Smooth muscle cell (in vitro differentiated cells): ENCODE measurements around the gene RUNX3. TPM values are rescaled to one million over a fixed set of nuclear protein-coding genes. Genes with fewer than 3 reads are reported as not detected.
A peak's percentile ranks its signal among the peaks of the same experiment; 100 is the strongest.

ENCODE experiments used
- DNase-seq: peaks from one replicate; lab custom pipeline; 2025; ENCODE audit not compliant: unreplicated experiment; lab: John Stamatoyannopoulos, UW
- H2AFZ ChIP-seq: fragments of 200-600 bp; sonication (generic); 2 replicates; pipeline ENCODE4 v1.6.0; 2016; ENCODE audit warnings: antibody characterized with exemption, low read depth, mild to moderate bottlenecking
- H3F3A ChIP-seq: fragments of 200-600 bp; sonication (generic); 2 replicates; pipeline ENCODE4 v1.6.0; 2017; ENCODE audit warnings: antibody characterized with exemption, low read depth
- H3K27ac ChIP-seq: fragments of 200-600 bp; sonication (generic); 2 replicates; pipeline ENCODE4 v1.5.1; 2016; ENCODE audit warnings: low read depth, mild to moderate bottlenecking
- H3K27me3 ChIP-seq: fragments of 200-600 bp; sonication (generic); 2 replicates; pipeline ENCODE4 v1.6.1; 2016; ENCODE audit warnings: low read depth, mild to moderate bottlenecking
- H3K36me3 ChIP-seq: fragments of 200-600 bp; sonication (generic); 2 replicates; pipeline ENCODE4 v1.5.1; 2016; ENCODE audit warnings: low read depth
- H3K4me1 ChIP-seq: fragments of 200-600 bp; sonication (generic); 2 replicates; pipeline ENCODE4 v1.5.1; 2016; ENCODE audit warnings: low read depth
- H3K4me2 ChIP-seq: fragments of 200-600 bp; sonication (generic); 2 replicates; pipeline ENCODE4 v1.6.0; 2016; ENCODE audit warnings: mild to moderate bottlenecking
- H3K4me3 ChIP-seq: fragments of 200-600 bp; sonication (generic); 2 replicates; pipeline ENCODE4 v1.5.1; 2016; ENCODE audit warnings: mild to moderate bottlenecking
- H3K79me2 ChIP-seq: fragments of 200-600 bp; sonication (generic); 2 replicates; pipeline ENCODE4 v1.6.0; 2016; ENCODE audit warnings: low read depth, mild to moderate bottlenecking
- H3K9ac ChIP-seq: fragments of 200-600 bp; sonication (generic); 2 replicates; pipeline ENCODE4 v1.6.0; 2016; ENCODE audit warnings: low read depth
- H3K9me3 ChIP-seq: fragments of 200-600 bp; sonication (generic); replicated peaks from 2 replicates; pipeline ENCODE4 v1.5.1; 2016; ENCODE audit warnings: low read depth
- H4K20me1 ChIP-seq: fragments of 200-600 bp; sonication (generic); 2 replicates; pipeline ENCODE4 v1.6.0; 2016; ENCODE audit warnings: low read depth
- CTCF ChIP-seq: fragments of 200-600 bp; sonication (generic); IDR thresholded peaks from 2 replicates; pipeline ENCODE4 v1.5.1; 2017; ENCODE audit warnings: borderline replicate concordance, mild to moderate bottlenecking, antibody characterized with exemption; ENCODE audit not compliant: insufficient read depth, poor library complexity, severe bottlenecking
- WGBS: methylation state at CpG from one replicate; pipeline ENCODE4 v1.1.7; 2016; ENCODE audit warnings: low lambda C conversion rate; 5-methylcytosine and 5-hydroxymethylcytosine counted together
- polyA plus RNA-seq: library from polyadenylated mRNA; unstranded; fragments of >200 nt; fragmentation: Nextera tagmentation; extraction: Ambion mirVana; gene quantifications from 2 replicates; pipeline ENCODE4 v1.2.1, GENCODE V29; 2016
- total RNA-seq: library from RNA; depleted of rRNA; stranded (reverse); fragments of >200 nt; gene quantifications from 2 replicates; pipeline ENCODE4 v1.2.3, GENCODE V29; 2014

RUNX3 gene
- total and polyA plus RNA-seq, 2 experiments from 2014 or later = 4.5 to 8.2 TPM

GRCh38 chr1:24973315-24973714, 43.2 kb upstream of the RUNX3 start:
- H3K4me3 ChIP-seq = no peak overlapping the region
- H3K79me2 ChIP-seq = no peaks in the 10 kb centered on the region
- 79% methylated on average over 5 of the region's 5 CpGs for WGBS
- no peak for DNase-seq
- H3K27me3 ChIP-seq = no peaks in the 10 kb centered on the region
- H3F3A ChIP-seq = peaks cover 15% of the 10 kb centered on the region
- no peak for TF ChIP-seq CTCF
- no peaks in the 10 kb centered on the region for H4K20me1 ChIP-seq
- no peak overlapping the region for H2AFZ ChIP-seq
- H3K9me3 ChIP-seq = peaks cover 7% of the 10 kb centered on the region
- no peaks in the 10 kb centered on the region for H3K36me3 ChIP-seq
- H3K9ac ChIP-seq = no peak overlapping the region
- peak overlapping the region; percentile 94 for H3K27ac ChIP-seq
- peaks cover 20% of the 10 kb centered on the region for H3K4me1 ChIP-seq
- H3K4me2 ChIP-seq = no peak overlapping the region

GRCh38 chr1:24972915-24973242, 42.8 kb upstream of the RUNX3 start:
- H2AFZ ChIP-seq = no peak overlapping the region
- no peaks in the 10 kb centered on the region for H3K36me3 ChIP-seq
- H3K79me2 ChIP-seq = no peaks in the 10 kb centered on the region
- no peak for DNase-seq
- no peaks in the 10 kb centered on the region for H3K27me3 ChIP-seq
- H3K9ac ChIP-seq = no peak overlapping the region
- no peaks in the 10 kb centered on the region for H4K20me1 ChIP-seq
- H3K9me3 ChIP-seq = peaks cover 7% of the 10 kb centered on the region
- no peak overlapping the region for H3K4me3 ChIP-seq
- H3K4me2 ChIP-seq = peak overlapping the region; percentile 38
- WGBS = 76% methylated on average over 6 of the region's 6 CpGs
- H3F3A ChIP-seq = peaks cover 15% of the 10 kb centered on the region
- no peak for TF ChIP-seq CTCF
- peaks cover 20% of the 10 kb centered on the region for H3K4me1 ChIP-seq
- peak overlapping the region; percentile 94 for H3K27ac ChIP-seq

GRCh38 chr1:24972221-24972914, 42.3 kb upstream of the RUNX3 start:
- peak overlapping the region; percentile 20 for H2AFZ ChIP-seq
- no peak for TF ChIP-seq CTCF
- H3K9me3 ChIP-seq = peaks cover 7% of the 10 kb centered on the region
- H3K27me3 ChIP-seq = no peaks in the 10 kb centered on the region
- H3K79me2 ChIP-seq = no peaks in the 10 kb centered on the region
- H3K4me1 ChIP-seq = peaks cover 20% of the 10 kb centered on the region
- H3K9ac ChIP-seq = peak overlapping the region; percentile 68
- H3K4me3 ChIP-seq = no peak overlapping the region
- no peak for DNase-seq
- H3F3A ChIP-seq = peaks cover 15% of the 10 kb centered on the region
- H3K4me2 ChIP-seq = peak overlapping the region; percentile 38
- H4K20me1 ChIP-seq = no peaks in the 10 kb centered on the region
- no peaks in the 10 kb centered on the region for H3K36me3 ChIP-seq
- peak overlapping the region; percentile 94 for H3K27ac ChIP-seq
- 46% methylated on average over 8 of the region's 8 CpGs for WGBS
